ENCODE results near the gene PRR35. TPM values are rescaled to one million over a fixed set of nuclear protein-coding genes. Genes with fewer than 3 reads are reported as not detected.
A peak's percentile ranks its signal among the peaks of the same experiment; 100 is the strongest.

Gene PRR35
- total and polyA plus RNA-seq, 8 donors: 0.09 to 1.0 (median 0.66) TPM

DNA sequence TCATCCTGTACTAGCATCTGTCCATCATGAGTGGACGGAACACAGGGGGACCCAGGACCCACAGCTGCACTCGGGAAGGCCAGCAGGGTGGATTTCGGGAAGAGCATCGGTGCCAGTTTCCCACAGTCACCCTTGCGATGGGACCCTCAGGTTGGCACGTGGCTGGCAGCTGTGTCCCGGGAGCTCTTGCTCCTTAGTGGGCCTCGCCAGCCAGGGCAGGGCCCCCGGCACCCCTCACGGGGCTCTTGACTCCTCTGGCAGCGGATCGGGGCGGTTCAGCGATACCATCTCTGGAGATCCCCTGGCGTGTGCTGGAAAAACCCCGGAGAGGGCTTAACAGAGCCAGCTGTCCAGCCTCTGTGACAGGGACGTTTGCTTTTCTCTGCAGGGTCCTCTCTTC, 23.4 kb upstream of the PRR35 start:
- H3K4me1 ChIP-seq: peaks cover 29 to 40% (median 35%) of the 10 kb centered on the region in 3 donors
- TF ChIP-seq, protein P1, sequence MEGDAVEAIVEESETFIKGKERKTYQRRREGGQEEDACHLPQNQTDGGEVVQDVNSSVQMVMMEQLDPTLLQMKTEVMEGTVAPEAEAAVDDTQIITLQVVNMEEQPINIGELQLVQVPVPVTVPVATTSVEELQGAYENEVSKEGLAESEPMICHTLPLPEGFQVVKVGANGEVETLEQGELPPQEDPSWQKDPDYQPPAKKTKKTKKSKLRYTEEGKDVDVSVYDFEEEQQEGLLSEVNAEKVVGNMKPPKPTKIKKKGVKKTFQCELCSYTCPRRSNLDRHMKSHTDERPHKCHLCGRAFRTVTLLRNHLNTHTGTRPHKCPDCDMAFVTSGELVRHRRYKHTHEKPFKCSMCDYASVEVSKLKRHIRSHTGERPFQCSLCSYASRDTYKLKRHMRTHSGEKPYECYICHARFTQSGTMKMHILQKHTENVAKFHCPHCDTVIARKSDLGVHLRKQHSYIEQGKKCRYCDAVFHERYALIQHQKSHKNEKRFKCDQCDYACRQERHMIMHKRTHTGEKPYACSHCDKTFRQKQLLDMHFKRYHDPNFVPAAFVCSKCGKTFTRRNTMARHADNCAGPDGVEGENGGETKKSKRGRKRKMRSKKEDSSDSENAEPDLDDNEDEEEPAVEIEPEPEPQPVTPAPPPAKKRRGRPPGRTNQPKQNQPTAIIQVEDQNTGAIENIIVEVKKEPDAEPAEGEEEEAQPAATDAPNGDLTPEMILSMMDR (IDR thresholded peaks at IDR 0.05): no peak
- no peaks in the 10 kb centered on the region for H3K27me3 ChIP-seq
- H3K4me3 ChIP-seq: no peak overlapping the region
- H3K36me3 ChIP-seq: no peaks in the 10 kb centered on the region
- intact Hi-C loops (cut with DNase I): no loop called here
- FAIRE-seq (no peak), DNase-seq (no peak), ATAC-seq (no peak)
- WGBS, 2 donors: 89 to 91% methylated on average over 17 of the region's 17 CpGs
- no peak overlapping the region for H3K27ac ChIP-seq
- no peaks in the 10 kb centered on the region for H3K9me3 ChIP-seq

DNA sequence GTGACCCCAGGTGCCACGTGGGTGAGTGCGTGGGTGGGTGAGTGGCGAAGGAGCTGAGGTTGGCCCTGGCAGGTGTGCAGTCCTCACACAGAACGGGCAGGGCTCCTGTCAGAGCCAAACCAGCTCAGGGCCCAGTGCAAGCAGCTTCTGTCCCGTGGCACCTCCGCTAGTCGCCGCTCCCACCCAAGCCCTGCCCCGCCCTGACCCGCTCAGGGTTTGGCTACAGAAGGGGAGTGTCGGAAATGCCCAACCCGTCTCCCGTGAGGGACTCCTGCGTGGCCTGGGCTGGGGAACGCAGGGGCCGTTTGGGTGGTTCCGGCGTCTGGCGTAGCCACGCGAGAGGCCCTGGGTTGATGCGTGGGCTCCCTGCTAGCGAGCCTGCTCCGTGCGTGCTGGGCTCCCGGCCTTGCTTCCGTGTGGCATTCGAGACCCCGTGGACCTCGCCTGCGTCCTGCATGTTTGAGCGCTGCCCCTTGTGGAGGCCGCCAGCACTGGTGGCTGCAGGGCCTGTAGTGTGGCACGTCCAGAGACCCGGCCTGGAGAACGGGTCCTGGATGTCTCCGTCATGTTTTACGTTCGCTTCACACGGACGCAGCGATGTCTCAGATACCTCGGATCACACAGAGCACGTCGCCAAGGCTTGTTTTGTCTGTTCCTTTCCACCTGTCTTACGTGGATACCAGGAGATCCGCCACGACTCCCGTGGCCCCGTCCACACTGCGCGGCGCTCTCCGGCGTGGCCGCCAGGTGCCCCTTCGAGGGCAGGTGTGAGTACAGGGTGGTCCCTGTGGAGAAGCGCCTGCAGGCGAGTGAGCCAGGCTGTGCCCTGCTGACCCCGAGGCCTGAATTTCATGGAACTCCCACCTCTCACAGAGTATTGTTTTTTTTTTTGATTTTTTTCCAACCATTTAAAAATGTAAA, 22.5 kb upstream of the PRR35 start:
- FAIRE-seq: no peak
- ATAC-seq: no peak
- TF ChIP-seq, protein P1 (IDR thresholded peaks at IDR 0.05): no peak
- H3K4me3 ChIP-seq: no peak overlapping the region
- H3K27ac ChIP-seq: no peak overlapping the region
- intact Hi-C loops (cut with DNase I): no loop called here
- H3K27me3 ChIP-seq: no peaks in the 10 kb centered on the region
- H3K9me3 ChIP-seq: no peaks in the 10 kb centered on the region
- 93 to 94% methylated on average over 60 of the region's 60 CpGs for WGBS, 2 donors
- no peak for DNase-seq
- peaks cover 29 to 40% (median 35%) of the 10 kb centered on the region in 3 donors for H3K4me1 ChIP-seq
- H3K36me3 ChIP-seq: no peaks in the 10 kb centered on the region

DNA sequence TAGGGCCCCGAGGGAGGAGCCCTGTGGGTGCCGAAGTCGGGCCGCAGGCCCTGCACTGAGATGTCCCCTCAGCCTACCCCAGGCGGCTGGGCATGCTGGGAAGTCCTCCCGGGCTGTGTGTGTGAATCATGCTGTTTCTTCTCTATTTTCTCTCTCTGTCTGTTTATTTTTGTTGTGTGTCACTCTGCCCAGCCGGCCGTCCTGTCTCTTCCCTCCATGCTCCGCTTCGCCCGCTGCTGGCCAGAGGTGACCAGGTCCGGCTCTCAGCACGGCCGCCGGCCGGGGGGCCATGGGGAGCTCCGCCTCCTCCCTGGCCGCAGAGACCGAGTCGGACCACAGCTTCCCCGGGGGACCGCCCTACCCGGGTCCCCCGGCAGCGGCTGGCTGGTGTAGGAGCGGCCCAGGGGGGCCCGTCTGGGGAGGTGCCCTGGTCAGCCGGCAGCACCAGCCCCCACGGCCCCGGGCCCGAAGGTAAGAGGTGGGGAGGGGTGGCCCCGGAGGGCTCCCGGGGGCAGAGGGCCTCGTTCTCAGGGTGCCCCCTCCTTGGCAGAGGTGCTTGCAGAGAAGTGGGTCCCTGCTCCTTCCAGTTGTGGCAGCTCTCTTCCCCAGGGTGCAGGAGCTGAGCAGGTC, 20.2 kb upstream of the PRR35 start:
- Histone ChIP-seq H3K27ac (peak overlapping the region; percentile 33 to 62 (median 50)), H3K36me3 (no peaks in the 10 kb centered on the region), H3K4me3 (no peak overlapping the region), H3K4me1 (peaks cover 13 to 19% (median 17%) of the 10 kb centered on the region in 3 donors), H3K27me3 (no peaks in the 10 kb centered on the region), H3K9me3 (no peaks in the 10 kb centered on the region)
- WGBS, 2 donors: 78 to 80% methylated on average over 34 of the region's 34 CpGs
- ATAC-seq (no peak), FAIRE-seq (no peak), DNase-seq (no peak)
- TF ChIP-seq, protein P1 (IDR thresholded peaks at IDR 0.05): no peak
- intact Hi-C loops (cut with DNase I): no loop called here

DNA sequence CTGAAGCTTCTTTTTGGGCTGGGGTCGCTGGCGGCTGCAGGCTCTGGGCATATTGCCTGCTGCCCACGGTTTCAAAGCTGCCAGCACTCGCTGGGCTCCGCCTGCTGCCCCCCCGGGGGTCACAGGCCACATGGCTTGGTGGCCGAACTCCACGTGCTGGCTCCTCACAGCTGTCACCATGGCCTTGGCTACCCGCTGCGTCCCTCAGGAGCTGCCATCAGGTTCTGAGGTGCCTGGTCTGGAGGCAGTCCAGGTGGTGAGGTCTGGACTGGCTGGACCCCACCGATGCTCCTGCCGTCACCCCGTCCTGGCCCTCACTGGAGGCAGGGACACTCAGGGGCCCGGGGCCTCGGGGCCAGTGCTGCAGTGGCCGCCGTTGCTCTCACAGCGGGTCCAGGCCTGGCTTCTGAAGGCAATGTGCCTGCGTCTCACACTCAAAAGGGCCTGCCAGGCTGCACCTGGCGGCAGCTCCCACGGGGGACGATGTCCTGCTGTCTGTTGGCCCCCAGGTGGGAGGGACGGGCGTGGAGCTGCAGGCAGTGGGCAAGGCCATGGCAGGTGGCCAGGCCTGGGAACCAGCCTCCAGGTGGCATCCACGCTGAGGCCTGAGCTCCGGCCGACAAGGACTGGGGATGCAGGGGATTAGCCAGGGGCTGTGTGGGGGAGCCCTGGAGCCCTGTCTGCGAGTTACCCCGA, 19.4 kb upstream of the PRR35 start:
- Histone ChIP-seq H3K9me3 (no peaks in the 10 kb centered on the region), H3K27ac (peak overlapping the region; percentile 33 to 62 (median 50)), H3K4me1 (peaks cover 11 to 17% (median 15%) of the 10 kb centered on the region in 3 donors), H3K27me3 (no peaks in the 10 kb centered on the region), H3K36me3 (no peaks in the 10 kb centered on the region), H3K4me3 (no peak overlapping the region)
- WGBS, 2 donors: 37 to 38% methylated on average over 28 to 29 of the region's 29 CpGs
- ATAC-seq: peak; percentile 53 to 83 (median 70)
- FAIRE-seq: no peak
- intact Hi-C loops (cut with DNase I): no loop called here
- TF ChIP-seq, protein P1 (IDR thresholded peaks at IDR 0.05): no peak
- peak; percentile 76 to 93 (median 80) for DNase-seq
